IMR-90 (cell line): ENCODE data around the gene PRUNE2. TPM values are rescaled to one million over a fixed set of nuclear protein-coding genes. Genes with fewer than 3 reads are reported as not detected.

Source experiments
- ATAC-seq: fragments of 200-7000 bp; cut with Tn5 transposase; 2 replicates; pipeline ENCODE4 v1.9.1; 2020; ENCODE audit warnings: low read depth, mild to moderate bottlenecking, moderate library complexity
- BruUV-seq: library from RNA; stranded (reverse); fragments of 400-500 nt; replicated peaks from 2 replicates; lab custom pipeline; 2021; lab: Mats Ljungman, UMichigan
- CTCF ChIA-PET: fragments of 300-600 bp; formaldehyde crosslinking; extraction: SDS; loops from one replicate; lab custom pipeline; 2021; ENCODE audit warnings: antibody characterized with exemption; lab: Yijun Ruan, JAX
- POLR2A ChIA-PET: fragments of 300-600 bp; sonication (Branson Sonifier 250); formaldehyde crosslinking; loops from one replicate; lab custom pipeline; 2022; ENCODE audit warnings: antibody characterized with exemption; ENCODE audit not compliant: unreplicated experiment; lab: Charles Lee
- DNase-seq: peaks from one replicate; pipeline ENCODE4 v3.0.0; 2013
- H2AFZ ChIP-seq: replicated peaks from 2 replicates; pipeline ENCODE3; 2013; ENCODE audit warnings: low read length, mild to moderate bottlenecking; ENCODE audit not compliant: poor library complexity
- H2AK5ac ChIP-seq: 2 replicates; pipeline ENCODE4 v1.6.1; 2013; ENCODE audit warnings: low read depth, low read length, inconsistent platforms
- H2AK9ac ChIP-seq: replicated peaks from 2 replicates; pipeline ENCODE3; 2013; ENCODE audit warnings: mild to moderate bottlenecking, low read depth, low read length, moderate library complexity; ENCODE audit not compliant: poor library complexity
- H2BK120ac ChIP-seq: 2 replicates; pipeline ENCODE4 v1.6.1; 2013; ENCODE audit warnings: low read depth, low read length, inconsistent platforms
- H2BK15ac ChIP-seq: 3 replicates; pipeline ENCODE4 v1.6.1; 2013; ENCODE audit warnings: low read depth, low read length, inconsistent platforms
- H2BK20ac ChIP-seq: 2 replicates; pipeline ENCODE4 v1.6.1; 2013; ENCODE audit warnings: low read depth, mild to moderate bottlenecking, inconsistent platforms, low read length, moderate library complexity
- H2BK5ac ChIP-seq: 2 replicates; pipeline ENCODE4 v1.6.1; 2013; ENCODE audit warnings: mild to moderate bottlenecking, low read depth, low read length, inconsistent platforms; ENCODE audit not compliant: poor library complexity, severe bottlenecking
- H3K14ac ChIP-seq: replicated peaks from 2 replicates; pipeline ENCODE4 v1.6.1; 2013; ENCODE audit warnings: low read depth, low read length, inconsistent platforms
- H3K18ac ChIP-seq: 2 replicates; pipeline ENCODE4 v1.6.1; 2013; ENCODE audit warnings: low read depth, low read length, control low read depth
- H3K23ac ChIP-seq: 2 replicates; pipeline ENCODE4 v1.6.1; 2013; ENCODE audit warnings: low read depth, low read length, inconsistent platforms
- H3K27ac ChIP-seq: 2 replicates; pipeline ENCODE4 v1.5.1; 2013; ENCODE audit warnings: mild to moderate bottlenecking, control low read depth, low read length; ENCODE audit not compliant: insufficient read depth
- H3K27me3 ChIP-seq: 2 replicates; pipeline ENCODE4 v1.6.1; 2013; ENCODE audit warnings: low read length; ENCODE audit not compliant: control insufficient read depth, insufficient read depth
- H3K36me3 ChIP-seq: 2 replicates; pipeline ENCODE4 v1.6.1; 2013; ENCODE audit warnings: low read length, mixed read lengths; ENCODE audit not compliant: control insufficient read depth, insufficient read depth
- H3K4ac ChIP-seq: 2 replicates; pipeline ENCODE4 v1.6.1; 2013; ENCODE audit warnings: low read depth, low read length, inconsistent platforms
- H3K4me1 ChIP-seq: 2 replicates; pipeline ENCODE4 v1.6.1; 2013; ENCODE audit warnings: low read length, mixed read lengths; ENCODE audit not compliant: control insufficient read depth, insufficient read depth
- H3K4me2 ChIP-seq: 2 replicates; pipeline ENCODE4 v1.6.1; 2013; ENCODE audit warnings: low read depth, mild to moderate bottlenecking, control low read depth, low read length, moderate library complexity
- H3K4me3 ChIP-seq: 2 replicates; pipeline ENCODE4 v1.5.1; 2013; ENCODE audit warnings: low read depth, mild to moderate bottlenecking, control low read depth, low read length, moderate library complexity; ENCODE audit not compliant: insufficient read depth
- H3K56ac ChIP-seq: 2 replicates; pipeline ENCODE4 v1.6.1; 2013; ENCODE audit warnings: low read length, inconsistent platforms; ENCODE audit not compliant: insufficient read depth; ENCODE audit errors: extremely low read depth
- H3K79me1 ChIP-seq, 2 experiments: 2 replicates each; pipeline ENCODE4 v1.6.1; 2013; ENCODE audit warnings: low read length in 2 of 2, inconsistent platforms in 1 of 2, low read depth in 1 of 2
- H3K9ac ChIP-seq: 2 replicates; pipeline ENCODE4 v1.6.1; 2013; ENCODE audit warnings: low read depth, low read length, control low read depth
- H3K9me1 ChIP-seq: 2 replicates; pipeline ENCODE4 v1.6.1; 2013; ENCODE audit warnings: low read length, inconsistent platforms; ENCODE audit not compliant: insufficient read depth
- H3K9me3 ChIP-seq: 2 replicates; pipeline ENCODE4 v1.6.1; 2013; ENCODE audit warnings: low read length; ENCODE audit not compliant: control insufficient read depth, insufficient read depth
- H4K20me1 ChIP-seq: 2 replicates; pipeline ENCODE4 v1.6.1; 2013; ENCODE audit warnings: low read length, inconsistent platforms; ENCODE audit not compliant: insufficient read depth
- H4K5ac ChIP-seq: 2 replicates; pipeline ENCODE4 v1.6.1; 2013; ENCODE audit warnings: mild to moderate bottlenecking, low read depth, low read length, control low read depth
- H4K8ac ChIP-seq, 2 experiments: 2 replicates each; pipeline ENCODE4 v1.6.1; 2013; ENCODE audit warnings: low read depth in 2 of 2, low read length in 2 of 2, control low read depth in 1 of 2, inconsistent platforms in 1 of 2
- H4K91ac ChIP-seq: 2 replicates; pipeline ENCODE4 v1.6.1; 2013; ENCODE audit warnings: low read depth, low read length, inconsistent platforms; ENCODE audit not compliant: insufficient read depth
- BHLHE40 ChIP-seq: fragments of 150-350 bp; IDR thresholded peaks from 2 replicates; pipeline ENCODE4 v1.6.1; 2016; ENCODE audit warnings: mild to moderate bottlenecking, low read depth, low read length
- CEBPB ChIP-seq: IDR thresholded peaks from 2 replicates; pipeline ENCODE4 v1.6.1; 2012; ENCODE audit warnings: low read depth, low read length, improper control_type of control experiment
- CHD1 ChIP-seq: IDR thresholded peaks from 2 replicates; pipeline ENCODE4 v1.6.1; 2012; ENCODE audit warnings: low read depth, low read length, improper control_type of control experiment
- FOS ChIP-seq: fragments of 150-350 bp; IDR thresholded peaks from 2 replicates; pipeline ENCODE4 v1.6.1; 2016; ENCODE audit warnings: low read depth, low read length
- MAFK ChIP-seq: IDR thresholded peaks from 2 replicates; pipeline ENCODE4 v1.6.1; 2012; ENCODE audit warnings: low read depth, low read length, improper control_type of control experiment
- MAZ ChIP-seq: IDR thresholded peaks from 2 replicates; pipeline ENCODE4 v1.6.1; 2012; ENCODE audit warnings: low read depth, mild to moderate bottlenecking, low read length, improper control_type of control experiment, moderate library complexity, borderline replicate concordance
- MXI1 ChIP-seq: IDR thresholded peaks from 2 replicates; pipeline ENCODE4 v1.6.1; 2012; ENCODE audit warnings: low read depth, mild to moderate bottlenecking, low read length, moderate library complexity, borderline replicate concordance
- NFE2L2 ChIP-seq: fragments of 150-350 bp; IDR thresholded peaks from 2 replicates; pipeline ENCODE4 v1.6.1; 2016; ENCODE audit warnings: low read depth, mild to moderate bottlenecking, low read length
- POLR2A ChIP-seq: IDR thresholded peaks from 2 replicates; pipeline ENCODE4 v1.6.1; 2012; ENCODE audit warnings: mild to moderate bottlenecking, low read depth, low read length
- RAD21 ChIP-seq: IDR thresholded peaks from 2 replicates; pipeline ENCODE4 v1.6.1; 2012; ENCODE audit warnings: low read length, improper control_type of control experiment
- RCOR1 ChIP-seq: IDR thresholded peaks from 2 replicates; pipeline ENCODE4 v1.6.1; 2012; ENCODE audit warnings: mild to moderate bottlenecking, low read length, improper control_type of control experiment; ENCODE audit not compliant: insufficient replicate concordance
- RFX5 ChIP-seq: IDR thresholded peaks from 2 replicates; pipeline ENCODE4 v1.8.0; 2012; ENCODE audit warnings: low read depth, mild to moderate bottlenecking, low read length, moderate library complexity
- SMC3 ChIP-seq: fragments of 150-350 bp; IDR thresholded peaks from 2 replicates; pipeline ENCODE4 v1.6.1; 2016; ENCODE audit warnings: low read depth, mild to moderate bottlenecking, antibody characterized with exemption, low read length, moderate library complexity
- WGBS, 2 experiments: methylation state at CpG; one replicate each; pipeline versions ENCODE4 v1.1.5 to v1.1.7; 2013; ENCODE audit warnings: missing lambda C conversion rate in 2 of 2; ENCODE audit not compliant: insufficient read length in 1 of 2; ENCODE audit errors: extremely low coverage in 2 of 2; 5-methylcytosine and 5-hydroxymethylcytosine counted together
- dilution Hi-C: fragments of 300-500 bp; cut with HindIII; formaldehyde crosslinking; loops from one replicate; pipeline ENCODE4 v1.14.3; 2018; ENCODE audit warnings: low sequenced_read_pairs; ENCODE audit not compliant: unreplicated experiment
- in situ Hi-C: fragments of 300-500 bp; cut with MboI; formaldehyde crosslinking; loops from 3 replicates; pipeline ENCODE4 v1.14.3; 2019; ENCODE audit warnings: low sequenced_read_pairs, inconsistent platforms, mixed read lengths
- intact Hi-C: fragments of 100-400 bp; cut with micrococcal nuclease; formaldehyde crosslinking; loops from 2 replicates; pipeline ENCODE4 v1.10.0; 2022
- polyA plus RNA-seq, 3 experiments: library from polyadenylated mRNA; depleted of rRNA; stranded (reverse); fragments of >200 nt; gene quantifications; 2 replicates each; pipeline ENCODE4 v1.2.3, GENCODE V29; 2012; ENCODE audit warnings: low replicate concordance in 1 of 3
- total RNA-seq: library from RNA; depleted of rRNA; stranded (reverse); fragments of >200 nt; gene quantifications from 2 replicates; pipeline ENCODE4 v1.2.3, GENCODE V29; 2012
- TF ChIP-seq, protein P1 (sequence below): fragments of 150-350 bp; IDR thresholded peaks from 2 replicates; pipeline ENCODE4 v1.6.1; 2017; ENCODE audit warnings: mild to moderate bottlenecking, antibody characterized with exemption, low read length, low read depth
- TF ChIP-seq, protein P2 (sequence below): conservative IDR thresholded peaks from 2 replicates; pipeline ENCODE4 v1.5.1; 2012; ENCODE audit warnings: mild to moderate bottlenecking, low read depth, low read length, improper control_type of control experiment
- TF ChIP-seq, protein P3 (sequence below): fragments of 150-350 bp; IDR thresholded peaks from 2 replicates; pipeline ENCODE4 v1.6.1; 2016; ENCODE audit warnings: low read depth, mild to moderate bottlenecking, low read length, moderate library complexity, borderline replicate concordance

The PRUNE2 gene
- total and polyA plus RNA-seq, 2 of the 4 experiments (the other 2 are of a cell fraction): 0.70 to 1.6 TPM

- no peaks in the 10 kb centered on the region for H3K9me1 ChIP-seq
- no peaks in the 10 kb centered on the region for H3K9me3 ChIP-seq
- ATAC-seq: no peak
- no peak for TF ChIP-seq CHD1
- no peak for TF ChIP-seq RFX5
- TF ChIP-seq, protein P1, sequence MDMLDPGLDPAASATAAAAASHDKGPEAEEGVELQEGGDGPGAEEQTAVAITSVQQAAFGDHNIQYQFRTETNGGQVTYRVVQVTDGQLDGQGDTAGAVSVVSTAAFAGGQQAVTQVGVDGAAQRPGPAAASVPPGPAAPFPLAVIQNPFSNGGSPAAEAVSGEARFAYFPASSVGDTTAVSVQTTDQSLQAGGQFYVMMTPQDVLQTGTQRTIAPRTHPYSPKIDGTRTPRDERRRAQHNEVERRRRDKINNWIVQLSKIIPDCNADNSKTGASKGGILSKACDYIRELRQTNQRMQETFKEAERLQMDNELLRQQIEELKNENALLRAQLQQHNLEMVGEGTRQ: no peak
- no peak for TF ChIP-seq SMC3
- TF ChIP-seq, protein P2, sequence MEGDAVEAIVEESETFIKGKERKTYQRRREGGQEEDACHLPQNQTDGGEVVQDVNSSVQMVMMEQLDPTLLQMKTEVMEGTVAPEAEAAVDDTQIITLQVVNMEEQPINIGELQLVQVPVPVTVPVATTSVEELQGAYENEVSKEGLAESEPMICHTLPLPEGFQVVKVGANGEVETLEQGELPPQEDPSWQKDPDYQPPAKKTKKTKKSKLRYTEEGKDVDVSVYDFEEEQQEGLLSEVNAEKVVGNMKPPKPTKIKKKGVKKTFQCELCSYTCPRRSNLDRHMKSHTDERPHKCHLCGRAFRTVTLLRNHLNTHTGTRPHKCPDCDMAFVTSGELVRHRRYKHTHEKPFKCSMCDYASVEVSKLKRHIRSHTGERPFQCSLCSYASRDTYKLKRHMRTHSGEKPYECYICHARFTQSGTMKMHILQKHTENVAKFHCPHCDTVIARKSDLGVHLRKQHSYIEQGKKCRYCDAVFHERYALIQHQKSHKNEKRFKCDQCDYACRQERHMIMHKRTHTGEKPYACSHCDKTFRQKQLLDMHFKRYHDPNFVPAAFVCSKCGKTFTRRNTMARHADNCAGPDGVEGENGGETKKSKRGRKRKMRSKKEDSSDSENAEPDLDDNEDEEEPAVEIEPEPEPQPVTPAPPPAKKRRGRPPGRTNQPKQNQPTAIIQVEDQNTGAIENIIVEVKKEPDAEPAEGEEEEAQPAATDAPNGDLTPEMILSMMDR: no peak
- TF ChIP-seq NFE2L2: no peak
- no peak for TF ChIP-seq MXI1
- TF ChIP-seq POLR2A: no peak
- TF ChIP-seq RAD21: no peak
- no peak for TF ChIP-seq FOS
- TF ChIP-seq BHLHE40: no peak
- TF ChIP-seq CEBPB: no peak
- TF ChIP-seq MAFK: no peak
- TF ChIP-seq, protein P3, sequence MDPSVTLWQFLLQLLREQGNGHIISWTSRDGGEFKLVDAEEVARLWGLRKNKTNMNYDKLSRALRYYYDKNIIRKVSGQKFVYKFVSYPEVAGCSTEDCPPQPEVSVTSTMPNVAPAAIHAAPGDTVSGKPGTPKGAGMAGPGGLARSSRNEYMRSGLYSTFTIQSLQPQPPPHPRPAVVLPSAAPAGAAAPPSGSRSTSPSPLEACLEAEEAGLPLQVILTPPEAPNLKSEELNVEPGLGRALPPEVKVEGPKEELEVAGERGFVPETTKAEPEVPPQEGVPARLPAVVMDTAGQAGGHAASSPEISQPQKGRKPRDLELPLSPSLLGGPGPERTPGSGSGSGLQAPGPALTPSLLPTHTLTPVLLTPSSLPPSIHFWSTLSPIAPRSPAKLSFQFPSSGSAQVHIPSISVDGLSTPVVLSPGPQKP: no peak
- no peak for TF ChIP-seq MAZ
- no peak for TF ChIP-seq RCOR1
- WGBS, 2 experiments: no CpG with 5 or more reads among the region's 5 CpGs
- H2BK120ac ChIP-seq: no peak overlapping the region
- peaks cover 8% of the 10 kb centered on the region for H3K27me3 ChIP-seq
- DNase-seq: no peak
- H4K20me1 ChIP-seq: no peaks in the 10 kb centered on the region
- H2BK20ac ChIP-seq: no peak overlapping the region
- H2AFZ ChIP-seq: no peak overlapping the region
- 0 out of 2 replicates have a peak, but pooled peaks cover 2% of the 10 kb centered on the region for H3K4me1 ChIP-seq
- no peak overlapping the region for H3K27ac ChIP-seq
- no peak overlapping the region for H3K18ac ChIP-seq
- H3K36me3 ChIP-seq: no peaks in the 10 kb centered on the region
- H2BK15ac ChIP-seq: no peak overlapping the region
- H3K14ac ChIP-seq: no peak overlapping the region
- no peak overlapping the region for H3K9ac ChIP-seq
- dilution Hi-C loops: no loop called here
- intact Hi-C loops: no loop called here
- no TSS peak for BruUV-seq
- no peak overlapping the region for H2AK9ac ChIP-seq
- no peak overlapping the region for H3K4ac ChIP-seq
- no peak overlapping the region for H3K56ac ChIP-seq
- H3K79me1 ChIP-seq: no peaks in the 10 kb centered on the region
- H4K5ac ChIP-seq: no peak overlapping the region
- H2AK5ac ChIP-seq: no peak overlapping the region
- H4K91ac ChIP-seq: no peak overlapping the region
- in situ Hi-C loops: no loop called here
- no peak overlapping the region for H2BK5ac ChIP-seq
- H3K4me3 ChIP-seq: no peak overlapping the region
- no peak overlapping the region for H3K23ac ChIP-seq
- ChIA-PET CTCF (interaction anchor here (0.7 kb wide), 1 partner anchor 99 kb away, joined by 4 read pairs; no protein-coding TSS in a partner anchor), POLR2A (no interaction called here)
- H3K4me2 ChIP-seq: no peak overlapping the region
- no peak overlapping the region for H4K8ac ChIP-seq
Observed at GRCh38 chr9:76891874-76892273, 14.0 kb downstream of the PRUNE2 start.
